IMR-90 (cell line): ENCODE data around the gene ARHGAP15. TPM values are rescaled to one million over a fixed set of nuclear protein-coding genes. Genes with fewer than 3 reads are reported as not detected.

ENCODE experiments used
- ATAC-seq: fragments of 200-7000 bp; cut with Tn5 transposase; 2 replicates; pipeline ENCODE4 v1.9.1; 2020; ENCODE audit warnings: low read depth, mild to moderate bottlenecking, moderate library complexity
- BruUV-seq: library from RNA; stranded (reverse); fragments of 400-500 nt; replicated peaks from 2 replicates; lab custom pipeline; 2021; lab: Mats Ljungman, UMichigan
- CTCF ChIA-PET: fragments of 300-600 bp; formaldehyde crosslinking; extraction: SDS; loops from one replicate; lab custom pipeline; 2021; ENCODE audit warnings: antibody characterized with exemption; lab: Yijun Ruan, JAX
- POLR2A ChIA-PET: fragments of 300-600 bp; sonication (Branson Sonifier 250); formaldehyde crosslinking; loops from one replicate; lab custom pipeline; 2022; ENCODE audit warnings: antibody characterized with exemption; ENCODE audit not compliant: unreplicated experiment; lab: Charles Lee
- DNase-seq: peaks from one replicate; pipeline ENCODE4 v3.0.0; 2013
- H2AFZ ChIP-seq: replicated peaks from 2 replicates; pipeline ENCODE3; 2013; ENCODE audit warnings: low read length, mild to moderate bottlenecking; ENCODE audit not compliant: poor library complexity
- H2AK5ac ChIP-seq: 2 replicates; pipeline ENCODE4 v1.6.1; 2013; ENCODE audit warnings: low read depth, low read length, inconsistent platforms
- H2AK9ac ChIP-seq: replicated peaks from 2 replicates; pipeline ENCODE3; 2013; ENCODE audit warnings: mild to moderate bottlenecking, low read depth, low read length, moderate library complexity; ENCODE audit not compliant: poor library complexity
- H2BK120ac ChIP-seq: 2 replicates; pipeline ENCODE4 v1.6.1; 2013; ENCODE audit warnings: low read depth, low read length, inconsistent platforms
- H2BK15ac ChIP-seq: 3 replicates; pipeline ENCODE4 v1.6.1; 2013; ENCODE audit warnings: low read depth, low read length, inconsistent platforms
- H2BK20ac ChIP-seq: 2 replicates; pipeline ENCODE4 v1.6.1; 2013; ENCODE audit warnings: low read depth, mild to moderate bottlenecking, inconsistent platforms, low read length, moderate library complexity
- H2BK5ac ChIP-seq: 2 replicates; pipeline ENCODE4 v1.6.1; 2013; ENCODE audit warnings: mild to moderate bottlenecking, low read depth, low read length, inconsistent platforms; ENCODE audit not compliant: poor library complexity, severe bottlenecking
- H3K14ac ChIP-seq: replicated peaks from 2 replicates; pipeline ENCODE4 v1.6.1; 2013; ENCODE audit warnings: low read depth, low read length, inconsistent platforms
- H3K18ac ChIP-seq: 2 replicates; pipeline ENCODE4 v1.6.1; 2013; ENCODE audit warnings: low read depth, low read length, control low read depth
- H3K23ac ChIP-seq: 2 replicates; pipeline ENCODE4 v1.6.1; 2013; ENCODE audit warnings: low read depth, low read length, inconsistent platforms
- H3K27ac ChIP-seq: 2 replicates; pipeline ENCODE4 v1.5.1; 2013; ENCODE audit warnings: mild to moderate bottlenecking, control low read depth, low read length; ENCODE audit not compliant: insufficient read depth
- H3K27me3 ChIP-seq: 2 replicates; pipeline ENCODE4 v1.6.1; 2013; ENCODE audit warnings: low read length; ENCODE audit not compliant: control insufficient read depth, insufficient read depth
- H3K36me3 ChIP-seq: 2 replicates; pipeline ENCODE4 v1.6.1; 2013; ENCODE audit warnings: low read length, mixed read lengths; ENCODE audit not compliant: control insufficient read depth, insufficient read depth
- H3K4ac ChIP-seq: 2 replicates; pipeline ENCODE4 v1.6.1; 2013; ENCODE audit warnings: low read depth, low read length, inconsistent platforms
- H3K4me1 ChIP-seq: 2 replicates; pipeline ENCODE4 v1.6.1; 2013; ENCODE audit warnings: low read length, mixed read lengths; ENCODE audit not compliant: control insufficient read depth, insufficient read depth
- H3K4me2 ChIP-seq: 2 replicates; pipeline ENCODE4 v1.6.1; 2013; ENCODE audit warnings: low read depth, mild to moderate bottlenecking, control low read depth, low read length, moderate library complexity
- H3K4me3 ChIP-seq: 2 replicates; pipeline ENCODE4 v1.5.1; 2013; ENCODE audit warnings: low read depth, mild to moderate bottlenecking, control low read depth, low read length, moderate library complexity; ENCODE audit not compliant: insufficient read depth
- H3K56ac ChIP-seq: 2 replicates; pipeline ENCODE4 v1.6.1; 2013; ENCODE audit warnings: low read length, inconsistent platforms; ENCODE audit not compliant: insufficient read depth; ENCODE audit errors: extremely low read depth
- H3K79me1 ChIP-seq, 2 experiments: 2 replicates each; pipeline ENCODE4 v1.6.1; 2013; ENCODE audit warnings: low read length in 2 of 2, inconsistent platforms in 1 of 2, low read depth in 1 of 2
- H3K9ac ChIP-seq: 2 replicates; pipeline ENCODE4 v1.6.1; 2013; ENCODE audit warnings: low read depth, low read length, control low read depth
- H3K9me1 ChIP-seq: 2 replicates; pipeline ENCODE4 v1.6.1; 2013; ENCODE audit warnings: low read length, inconsistent platforms; ENCODE audit not compliant: insufficient read depth
- H3K9me3 ChIP-seq: 2 replicates; pipeline ENCODE4 v1.6.1; 2013; ENCODE audit warnings: low read length; ENCODE audit not compliant: control insufficient read depth, insufficient read depth
- H4K20me1 ChIP-seq: 2 replicates; pipeline ENCODE4 v1.6.1; 2013; ENCODE audit warnings: low read length, inconsistent platforms; ENCODE audit not compliant: insufficient read depth
- H4K5ac ChIP-seq: 2 replicates; pipeline ENCODE4 v1.6.1; 2013; ENCODE audit warnings: mild to moderate bottlenecking, low read depth, low read length, control low read depth
- H4K8ac ChIP-seq, 2 experiments: 2 replicates each; pipeline ENCODE4 v1.6.1; 2013; ENCODE audit warnings: low read depth in 2 of 2, low read length in 2 of 2, control low read depth in 1 of 2, inconsistent platforms in 1 of 2
- H4K91ac ChIP-seq: 2 replicates; pipeline ENCODE4 v1.6.1; 2013; ENCODE audit warnings: low read depth, low read length, inconsistent platforms; ENCODE audit not compliant: insufficient read depth
- BHLHE40 ChIP-seq: fragments of 150-350 bp; IDR thresholded peaks from 2 replicates; pipeline ENCODE4 v1.6.1; 2016; ENCODE audit warnings: mild to moderate bottlenecking, low read depth, low read length
- CEBPB ChIP-seq: IDR thresholded peaks from 2 replicates; pipeline ENCODE4 v1.6.1; 2012; ENCODE audit warnings: low read depth, low read length, improper control_type of control experiment
- CHD1 ChIP-seq: IDR thresholded peaks from 2 replicates; pipeline ENCODE4 v1.6.1; 2012; ENCODE audit warnings: low read depth, low read length, improper control_type of control experiment
- ELK1 ChIP-seq: fragments of 150-350 bp; IDR thresholded peaks from 2 replicates; pipeline ENCODE4 v1.6.1; 2016; ENCODE audit warnings: low read depth, mild to moderate bottlenecking, low read length, moderate library complexity, borderline replicate concordance
- FOS ChIP-seq: fragments of 150-350 bp; IDR thresholded peaks from 2 replicates; pipeline ENCODE4 v1.6.1; 2016; ENCODE audit warnings: low read depth, low read length
- MAFK ChIP-seq: IDR thresholded peaks from 2 replicates; pipeline ENCODE4 v1.6.1; 2012; ENCODE audit warnings: low read depth, low read length, improper control_type of control experiment
- MAZ ChIP-seq: IDR thresholded peaks from 2 replicates; pipeline ENCODE4 v1.6.1; 2012; ENCODE audit warnings: low read depth, mild to moderate bottlenecking, low read length, improper control_type of control experiment, moderate library complexity, borderline replicate concordance
- MXI1 ChIP-seq: IDR thresholded peaks from 2 replicates; pipeline ENCODE4 v1.6.1; 2012; ENCODE audit warnings: low read depth, mild to moderate bottlenecking, low read length, moderate library complexity, borderline replicate concordance
- NFE2L2 ChIP-seq: fragments of 150-350 bp; IDR thresholded peaks from 2 replicates; pipeline ENCODE4 v1.6.1; 2016; ENCODE audit warnings: low read depth, mild to moderate bottlenecking, low read length
- POLR2A ChIP-seq: IDR thresholded peaks from 2 replicates; pipeline ENCODE4 v1.6.1; 2012; ENCODE audit warnings: mild to moderate bottlenecking, low read depth, low read length
- RAD21 ChIP-seq: IDR thresholded peaks from 2 replicates; pipeline ENCODE4 v1.6.1; 2012; ENCODE audit warnings: low read length, improper control_type of control experiment
- RCOR1 ChIP-seq: IDR thresholded peaks from 2 replicates; pipeline ENCODE4 v1.6.1; 2012; ENCODE audit warnings: mild to moderate bottlenecking, low read length, improper control_type of control experiment; ENCODE audit not compliant: insufficient replicate concordance
- RFX5 ChIP-seq: IDR thresholded peaks from 2 replicates; pipeline ENCODE4 v1.8.0; 2012; ENCODE audit warnings: low read depth, mild to moderate bottlenecking, low read length, moderate library complexity
- SMC3 ChIP-seq: fragments of 150-350 bp; IDR thresholded peaks from 2 replicates; pipeline ENCODE4 v1.6.1; 2016; ENCODE audit warnings: low read depth, mild to moderate bottlenecking, antibody characterized with exemption, low read length, moderate library complexity
- dilution Hi-C: fragments of 300-500 bp; cut with HindIII; formaldehyde crosslinking; loops from one replicate; pipeline ENCODE4 v1.14.3; 2018; ENCODE audit warnings: low sequenced_read_pairs; ENCODE audit not compliant: unreplicated experiment
- in situ Hi-C: fragments of 300-500 bp; cut with MboI; formaldehyde crosslinking; loops from 3 replicates; pipeline ENCODE4 v1.14.3; 2019; ENCODE audit warnings: low sequenced_read_pairs, inconsistent platforms, mixed read lengths
- intact Hi-C: fragments of 100-400 bp; cut with micrococcal nuclease; formaldehyde crosslinking; loops from 2 replicates; pipeline ENCODE4 v1.10.0; 2022
- polyA plus RNA-seq, 3 experiments: library from polyadenylated mRNA; depleted of rRNA; stranded (reverse); fragments of >200 nt; gene quantifications; 2 replicates each; pipeline ENCODE4 v1.2.3, GENCODE V29; 2012; ENCODE audit warnings: low replicate concordance in 1 of 3
- total RNA-seq: library from RNA; depleted of rRNA; stranded (reverse); fragments of >200 nt; gene quantifications from 2 replicates; pipeline ENCODE4 v1.2.3, GENCODE V29; 2012
- TF ChIP-seq, protein P1 (sequence below): fragments of 150-350 bp; IDR thresholded peaks from 2 replicates; pipeline ENCODE4 v1.6.1; 2017; ENCODE audit warnings: mild to moderate bottlenecking, antibody characterized with exemption, low read length, low read depth
- TF ChIP-seq, protein P2 (sequence below): conservative IDR thresholded peaks from 2 replicates; pipeline ENCODE4 v1.5.1; 2012; ENCODE audit warnings: mild to moderate bottlenecking, low read depth, low read length, improper control_type of control experiment

Gene ARHGAP15
- total and polyA plus RNA-seq, 2 of the 4 experiments (the other 2 are of a cell fraction): not detected

DNA sequence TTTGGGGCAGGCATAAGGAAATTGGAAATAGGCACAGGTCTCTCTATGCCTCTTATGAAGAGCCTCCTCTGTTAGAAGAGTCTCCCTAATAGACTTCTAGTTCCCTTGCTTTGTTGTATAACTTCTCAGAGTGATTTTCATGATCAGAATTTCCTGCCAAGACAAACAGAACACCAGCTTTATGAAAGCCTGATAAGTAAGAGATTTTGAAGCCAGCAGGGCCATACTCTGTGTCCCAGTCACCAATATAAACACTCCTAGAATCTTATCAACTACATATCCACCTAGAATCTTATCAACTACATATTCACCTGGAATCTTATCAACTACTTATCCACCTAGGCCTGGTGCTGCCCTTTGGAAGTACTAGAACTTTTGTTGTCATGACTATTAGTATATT, 579.5 kb downstream of the ARHGAP15 start:
- H2BK15ac ChIP-seq: peak overlapping the region; percentile 85; the same call in 1 of the 3 replicates
- H3K27me3 ChIP-seq: no peaks in the 10 kb centered on the region
- H3K4me3 ChIP-seq: no peak overlapping the region
- TF ChIP-seq, protein P1, sequence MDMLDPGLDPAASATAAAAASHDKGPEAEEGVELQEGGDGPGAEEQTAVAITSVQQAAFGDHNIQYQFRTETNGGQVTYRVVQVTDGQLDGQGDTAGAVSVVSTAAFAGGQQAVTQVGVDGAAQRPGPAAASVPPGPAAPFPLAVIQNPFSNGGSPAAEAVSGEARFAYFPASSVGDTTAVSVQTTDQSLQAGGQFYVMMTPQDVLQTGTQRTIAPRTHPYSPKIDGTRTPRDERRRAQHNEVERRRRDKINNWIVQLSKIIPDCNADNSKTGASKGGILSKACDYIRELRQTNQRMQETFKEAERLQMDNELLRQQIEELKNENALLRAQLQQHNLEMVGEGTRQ: no peak
- TF ChIP-seq FOS: no peak
- no peak for TF ChIP-seq RAD21
- TF ChIP-seq RFX5: no peak
- TF ChIP-seq RCOR1: no peak
- no peak for TF ChIP-seq CEBPB
- TF ChIP-seq CHD1: no peak
- TF ChIP-seq, protein P2, sequence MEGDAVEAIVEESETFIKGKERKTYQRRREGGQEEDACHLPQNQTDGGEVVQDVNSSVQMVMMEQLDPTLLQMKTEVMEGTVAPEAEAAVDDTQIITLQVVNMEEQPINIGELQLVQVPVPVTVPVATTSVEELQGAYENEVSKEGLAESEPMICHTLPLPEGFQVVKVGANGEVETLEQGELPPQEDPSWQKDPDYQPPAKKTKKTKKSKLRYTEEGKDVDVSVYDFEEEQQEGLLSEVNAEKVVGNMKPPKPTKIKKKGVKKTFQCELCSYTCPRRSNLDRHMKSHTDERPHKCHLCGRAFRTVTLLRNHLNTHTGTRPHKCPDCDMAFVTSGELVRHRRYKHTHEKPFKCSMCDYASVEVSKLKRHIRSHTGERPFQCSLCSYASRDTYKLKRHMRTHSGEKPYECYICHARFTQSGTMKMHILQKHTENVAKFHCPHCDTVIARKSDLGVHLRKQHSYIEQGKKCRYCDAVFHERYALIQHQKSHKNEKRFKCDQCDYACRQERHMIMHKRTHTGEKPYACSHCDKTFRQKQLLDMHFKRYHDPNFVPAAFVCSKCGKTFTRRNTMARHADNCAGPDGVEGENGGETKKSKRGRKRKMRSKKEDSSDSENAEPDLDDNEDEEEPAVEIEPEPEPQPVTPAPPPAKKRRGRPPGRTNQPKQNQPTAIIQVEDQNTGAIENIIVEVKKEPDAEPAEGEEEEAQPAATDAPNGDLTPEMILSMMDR: no peak
- TF ChIP-seq ELK1: no peak
- TF ChIP-seq MAZ: no peak
- no peak for TF ChIP-seq POLR2A
- no peak for TF ChIP-seq BHLHE40
- no peak for TF ChIP-seq SMC3
- no peak for TF ChIP-seq MXI1
- TF ChIP-seq MAFK: no peak
- TF ChIP-seq NFE2L2: no peak
- H4K91ac ChIP-seq: peak overlapping the region; percentile 44
- H2BK20ac ChIP-seq: peak overlapping the region; percentile 77
- H4K20me1 ChIP-seq: no peaks in the 10 kb centered on the region
- peaks cover 4% of the 10 kb centered on the region; the same call in 1 of the 2 replicates for H3K9me3 ChIP-seq
- no peak overlapping the region; the same call in 1 of the 2 replicates for H3K56ac ChIP-seq
- peak overlapping the region; percentile 27; the same call in 1 of the 2 replicates for H2AK5ac ChIP-seq
- peak overlapping the region; percentile 22; the same call in 1 of the 2 replicates for H3K14ac ChIP-seq
- ChIA-PET POLR2A (no interaction called here), CTCF (interaction anchor here (1.2 kb wide), 1 partner anchor 22 kb away, joined by 3 read pairs; no protein-coding TSS in a partner anchor)
- H3K23ac ChIP-seq: 0 out of 2 replicates have a peak overlapping the region, but pooled peaks have one; percentile 52
- no peak overlapping the region for H2AFZ ChIP-seq
- dilution Hi-C loops (no loop called here), intact Hi-C loops (loop anchor here (10.0 kb wide), 1 partner anchor 366 kb away; no protein-coding TSS in a partner anchor), in situ Hi-C loops (no loop called here)
- no peak overlapping the region for H3K27ac ChIP-seq
- H3K9me1 ChIP-seq: no peaks in the 10 kb centered on the region
- H4K5ac ChIP-seq: peak overlapping the region; percentile 31; the same call in 1 of the 2 replicates
- no TSS peak for BruUV-seq
- H3K4me1 ChIP-seq: peaks cover 8% of the 10 kb centered on the region
- DNase-seq (no peak), ATAC-seq (no peak)
- no peaks in the 10 kb centered on the region for H3K36me3 ChIP-seq
- H2AK9ac ChIP-seq: no peak overlapping the region
- no peak overlapping the region for H2BK5ac ChIP-seq
- H3K18ac ChIP-seq: peak overlapping the region; percentile 42
- H3K9ac ChIP-seq: no peak overlapping the region
- H3K4me2 ChIP-seq: no peak overlapping the region
- no peaks in the 10 kb centered on the region for H3K79me1 ChIP-seq
- H3K4ac ChIP-seq: peak overlapping the region; percentile 64
- H4K8ac ChIP-seq: 0 out of 4 replicates have a peak overlapping the region, but pooled peaks of 1 of the 2 experiments have one; percentile 13
- peak overlapping the region; percentile 30 for H2BK120ac ChIP-seq
